ENCODE results near the gene CDKAL1.

GRCh38 chr6:20866036-20866435, 331.8 kb downstream of the CDKAL1 start:
- TF ChIP-seq POLR2A (IDR thresholded peaks at IDR 0.05; ENCODE audit: low read depth, low read length): no peak
- TF ChIP-seq, protein P1, sequence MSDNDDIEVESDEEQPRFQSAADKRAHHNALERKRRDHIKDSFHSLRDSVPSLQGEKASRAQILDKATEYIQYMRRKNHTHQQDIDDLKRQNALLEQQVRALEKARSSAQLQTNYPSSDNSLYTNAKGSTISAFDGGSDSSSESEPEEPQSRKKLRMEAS (IDR thresholded peaks at IDR 0.05; ENCODE audit: insufficient read depth, insufficient read length): no peak
- no peak for TF ChIP-seq EZH2 (IDR thresholded peaks at IDR 0.05; ENCODE audit: borderline replicate concordance, low read depth, low read length, severe bottlenecking)
- TF ChIP-seq, protein P2, sequence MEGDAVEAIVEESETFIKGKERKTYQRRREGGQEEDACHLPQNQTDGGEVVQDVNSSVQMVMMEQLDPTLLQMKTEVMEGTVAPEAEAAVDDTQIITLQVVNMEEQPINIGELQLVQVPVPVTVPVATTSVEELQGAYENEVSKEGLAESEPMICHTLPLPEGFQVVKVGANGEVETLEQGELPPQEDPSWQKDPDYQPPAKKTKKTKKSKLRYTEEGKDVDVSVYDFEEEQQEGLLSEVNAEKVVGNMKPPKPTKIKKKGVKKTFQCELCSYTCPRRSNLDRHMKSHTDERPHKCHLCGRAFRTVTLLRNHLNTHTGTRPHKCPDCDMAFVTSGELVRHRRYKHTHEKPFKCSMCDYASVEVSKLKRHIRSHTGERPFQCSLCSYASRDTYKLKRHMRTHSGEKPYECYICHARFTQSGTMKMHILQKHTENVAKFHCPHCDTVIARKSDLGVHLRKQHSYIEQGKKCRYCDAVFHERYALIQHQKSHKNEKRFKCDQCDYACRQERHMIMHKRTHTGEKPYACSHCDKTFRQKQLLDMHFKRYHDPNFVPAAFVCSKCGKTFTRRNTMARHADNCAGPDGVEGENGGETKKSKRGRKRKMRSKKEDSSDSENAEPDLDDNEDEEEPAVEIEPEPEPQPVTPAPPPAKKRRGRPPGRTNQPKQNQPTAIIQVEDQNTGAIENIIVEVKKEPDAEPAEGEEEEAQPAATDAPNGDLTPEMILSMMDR (IDR thresholded peaks at IDR 0.05; ENCODE audit: extremely low read depth in 1 of 2, insufficient read depth in 1 of 2, low read depth in 1 of 2, low read length in 2 of 2): no peak
- TF ChIP-seq JUN (IDR thresholded peaks at IDR 0.05; ENCODE audit: borderline replicate concordance, insufficient read depth, insufficient read length, low read depth): no peak
- TF ChIP-seq FOS (IDR thresholded peaks at IDR 0.05; ENCODE audit: borderline replicate concordance, insufficient read depth, low read length): no peak
- no peak for TF ChIP-seq POLR2AphosphoS5 (IDR thresholded peaks at IDR 0.05; ENCODE audit: insufficient read depth, low read depth, low read length)
- no peak for TF ChIP-seq MYC (IDR thresholded peaks at IDR 0.05; ENCODE audit: low read depth, low read length)
